Ammon's horn (tissue), 1 donor: ENCODE data around the gene LHX5.

Source experiments
- DNase-seq: peaks from one replicate; pipeline ENCODE4 v3.0.0-alpha.2; 2016; ENCODE audit warnings: low spot score

Gene LHX5

DNA sequence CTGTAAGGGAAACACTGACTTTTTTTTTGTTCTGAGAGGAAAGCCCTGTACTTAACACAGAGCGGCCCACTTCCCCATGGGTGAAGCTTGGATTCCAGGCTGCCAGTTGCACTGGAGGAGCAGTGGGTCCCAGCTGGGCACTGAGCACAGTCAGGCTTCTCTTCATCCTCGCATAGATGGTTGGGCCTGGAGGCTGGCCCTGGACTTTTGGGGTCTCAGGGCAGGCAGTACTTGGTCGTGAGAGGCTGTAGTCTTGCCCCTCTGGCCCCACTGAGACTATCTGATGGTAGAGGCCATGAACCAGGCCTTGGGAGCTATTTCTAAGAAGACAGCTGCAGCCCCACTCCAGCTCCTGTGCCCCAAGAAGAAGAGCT, 6.2 kb upstream of the LHX5 start:
- no peak for DNase-seq

GRCh38 chr12:113477171-113477841, 5.6 kb upstream of the LHX5 start:
- no peak for DNase-seq

DNA sequence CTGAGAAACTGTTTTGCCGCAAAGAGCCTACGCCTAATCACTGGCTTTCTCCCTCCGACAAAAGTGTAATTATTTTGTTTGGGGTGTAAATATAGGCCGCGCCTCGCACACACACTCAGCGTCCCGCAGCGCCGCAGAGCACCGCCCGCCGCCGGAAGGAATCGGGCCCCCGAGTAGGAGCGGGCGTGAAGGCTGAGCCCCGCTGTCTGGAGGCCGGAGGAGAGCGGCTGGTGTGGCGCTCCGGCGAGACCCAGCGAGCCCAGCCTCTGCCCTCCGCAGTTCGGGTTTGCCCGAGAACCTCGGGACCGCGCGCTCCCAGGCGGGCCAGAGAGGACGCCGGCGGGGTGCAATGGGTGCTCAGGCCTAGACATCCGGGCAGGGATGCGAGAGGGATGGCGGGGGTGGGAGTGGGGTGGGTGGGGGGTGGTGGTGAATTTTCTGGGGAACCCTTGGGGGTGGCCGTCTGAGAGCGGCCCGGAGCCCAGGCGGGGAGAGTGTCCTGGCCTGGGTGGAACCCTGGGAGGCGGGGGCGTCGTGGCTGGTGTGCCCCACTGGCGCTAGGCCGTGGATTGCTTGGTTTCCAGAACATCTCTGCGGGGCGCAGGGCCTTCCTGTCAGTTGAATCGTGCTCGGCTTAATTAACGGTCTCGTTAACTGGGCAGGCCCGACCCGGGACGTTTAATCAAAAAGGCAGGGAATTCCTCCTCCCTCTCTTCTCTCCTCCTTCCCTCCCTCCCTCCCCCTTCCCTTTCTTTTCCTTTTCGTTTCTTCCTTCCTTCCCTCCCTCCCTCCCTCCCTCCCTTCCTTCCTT, 4.7 kb upstream of the LHX5 start:
- no peak for DNase-seq

DNA sequence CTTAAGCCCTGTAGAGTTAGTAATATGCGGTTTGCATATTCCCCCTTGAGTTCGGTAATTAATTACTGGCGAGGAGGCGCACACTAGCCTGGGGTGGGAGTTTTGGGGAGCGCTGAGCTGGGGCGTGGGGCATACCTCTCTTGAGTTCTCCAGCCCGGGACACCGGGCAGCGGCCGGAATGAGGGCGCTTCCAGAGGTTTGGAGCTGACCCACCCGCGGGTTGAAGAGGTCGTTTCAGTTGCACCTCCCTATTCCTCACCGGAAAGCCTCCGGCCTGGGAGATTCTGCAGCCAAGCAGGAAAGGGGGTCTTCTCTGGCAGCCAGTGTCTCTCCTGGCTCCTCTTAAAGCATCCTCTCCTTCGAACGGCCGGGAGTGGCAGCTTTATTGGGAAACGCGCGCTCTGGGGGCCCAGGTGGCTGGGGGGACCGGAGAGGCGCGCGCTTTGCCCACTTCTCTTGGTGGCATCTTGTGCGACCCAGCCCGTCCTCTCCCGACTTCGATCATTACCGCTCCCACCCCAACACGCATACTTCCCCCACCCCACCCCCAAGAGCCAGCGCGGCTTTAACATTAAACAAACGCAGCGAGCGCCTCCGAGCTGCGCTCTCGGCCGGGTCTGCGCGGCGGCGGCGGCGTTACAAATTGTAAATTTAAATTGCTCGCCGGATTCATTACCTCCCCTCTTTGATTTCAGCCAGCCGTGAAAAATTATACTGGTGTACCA, 3.9 kb upstream of the LHX5 start:
- no peak for DNase-seq

- DNase-seq = no peak
These were observed 3.2 kb upstream of the LHX5 start for GRCh38 chr12:113474635-113475436.

- no peak for DNase-seq
These were observed 2.3 kb upstream of the LHX5 start for GRCh38 chr12:113473942-113474341.

- no peak for DNase-seq
These were observed 1.7 kb upstream of the LHX5 start for GRCh38 chr12:113473400-113473799.

DNA sequence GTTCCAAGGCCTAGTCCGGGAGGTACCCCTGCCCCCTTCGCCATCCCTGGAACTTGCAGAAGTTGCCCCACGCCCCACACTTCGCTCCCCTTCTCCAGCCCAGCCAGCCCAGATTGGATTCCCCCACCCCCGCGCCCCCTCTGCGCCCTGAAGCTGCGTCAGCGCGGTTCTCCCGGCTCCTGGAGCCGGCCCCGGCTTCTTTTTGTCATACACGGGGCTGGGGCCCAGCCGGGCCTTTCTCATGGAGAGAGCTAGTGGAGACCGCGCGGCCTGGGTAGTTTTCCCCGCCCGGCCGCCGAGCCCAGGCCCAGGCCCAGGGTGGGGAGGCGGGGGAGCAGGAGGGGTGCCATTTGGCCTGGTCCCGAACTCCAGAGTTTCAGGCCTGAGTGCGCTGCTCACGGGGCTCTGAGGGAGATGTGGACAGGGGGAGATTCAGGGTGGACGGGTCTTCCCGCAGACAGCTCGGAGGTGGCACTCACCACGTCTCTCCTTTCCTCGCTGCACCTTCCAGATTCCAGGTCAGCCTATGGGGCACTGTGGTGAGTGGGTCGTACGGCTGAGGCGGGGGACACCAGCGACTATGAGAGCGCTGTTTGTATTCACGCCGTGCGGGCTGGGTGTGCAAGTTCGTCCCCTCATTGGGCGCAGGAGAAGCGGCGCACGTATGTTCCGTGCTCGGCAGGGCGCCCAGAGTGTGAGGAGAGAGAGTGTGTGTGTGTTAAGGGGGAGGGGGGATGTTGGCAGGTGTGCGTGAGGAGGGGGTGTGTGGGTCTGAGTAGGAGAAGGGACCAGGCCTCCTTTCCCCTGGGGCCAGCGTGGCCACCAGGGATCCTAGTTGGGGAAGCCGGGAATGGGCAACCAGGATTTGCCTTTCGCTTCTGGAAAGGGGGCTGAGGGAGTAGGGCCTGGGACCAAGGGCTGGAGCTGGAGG, 785 bp upstream of the LHX5 start:
- DNase-seq = no peak

DNA sequence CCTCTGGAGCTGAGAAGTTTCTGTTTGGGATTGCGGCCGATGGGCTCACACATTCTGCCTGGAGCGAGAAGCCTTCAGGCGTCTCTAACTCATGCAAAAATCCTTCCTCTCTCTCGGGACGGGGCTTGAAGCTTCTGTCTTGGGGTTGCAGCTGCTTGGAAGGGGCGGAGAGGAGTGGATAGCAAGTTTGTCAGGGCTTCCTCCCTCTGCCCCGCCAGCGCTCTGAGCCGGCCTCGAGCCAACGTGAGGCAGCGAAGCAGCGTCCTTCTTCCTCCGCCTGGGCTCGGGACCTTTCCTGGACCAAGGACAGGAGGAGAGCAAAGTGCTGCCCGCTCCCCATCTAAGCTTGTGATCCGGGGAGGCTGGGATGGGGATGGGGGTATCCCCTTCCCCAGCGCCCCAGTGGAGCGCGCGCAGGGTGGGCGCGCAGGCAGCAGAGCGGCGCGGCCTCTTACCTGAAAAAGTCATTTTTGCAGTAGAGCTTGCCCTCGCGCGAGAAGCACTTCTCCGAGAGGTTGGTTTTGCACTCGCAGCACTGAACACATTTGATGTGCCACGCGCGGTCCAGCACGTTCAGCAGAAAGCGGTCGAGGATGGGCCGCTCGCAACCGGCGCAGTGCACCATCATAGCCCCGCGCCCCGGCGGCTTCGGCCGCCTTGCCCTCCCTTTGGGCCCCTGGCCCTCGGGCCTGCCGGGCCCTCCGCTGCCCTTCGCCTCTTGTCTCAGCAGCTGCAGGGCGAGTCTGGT, 626 bp downstream of the LHX5 start:
- DNase-seq = no peak

DNA sequence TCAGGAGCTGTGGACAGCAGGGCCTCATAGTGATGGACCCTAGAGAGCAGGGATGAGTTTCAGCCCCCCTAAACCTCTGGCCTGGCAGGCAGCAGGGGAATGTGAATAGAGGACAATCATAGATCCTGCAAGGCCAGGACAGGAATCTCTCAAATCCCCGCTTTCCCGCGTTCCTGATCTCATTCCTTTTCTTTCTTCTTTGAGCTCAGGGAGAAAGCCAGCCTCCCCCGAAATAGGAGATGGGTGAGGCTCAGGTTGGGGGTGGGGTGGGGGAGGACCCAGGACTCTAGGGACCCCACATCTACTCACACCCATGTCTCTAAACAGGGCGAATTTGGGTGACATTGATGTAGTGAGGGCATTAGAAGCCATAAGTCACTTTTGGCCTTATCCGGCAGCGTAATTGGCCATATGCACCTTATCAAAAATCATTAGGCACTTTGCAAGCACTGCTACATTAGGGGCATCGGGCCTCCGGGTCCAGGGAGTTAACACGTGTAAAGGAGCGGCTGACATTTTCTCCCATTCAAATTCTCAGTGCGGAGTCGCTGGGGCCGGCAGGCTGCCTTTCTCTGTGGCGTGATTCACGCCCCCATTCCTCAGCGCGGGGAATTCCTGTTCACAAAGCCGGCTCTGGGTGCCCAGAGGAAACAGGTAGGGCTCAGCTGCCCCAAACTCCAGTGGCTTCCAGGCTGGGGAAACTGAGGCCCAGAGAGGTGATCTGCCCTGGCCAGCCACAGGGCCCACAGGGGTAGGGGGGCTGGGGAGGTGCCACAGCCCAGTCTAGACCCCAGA, 1.5 kb downstream of the LHX5 start:
- DNase-seq = no peak

- no peak for DNase-seq
These were observed 2.3 kb downstream of the LHX5 start for GRCh38 chr12:113469224-113469948.

- no peak for DNase-seq
These were observed 3.1 kb downstream of the LHX5 start for GRCh38 chr12:113468365-113469223.

DNA sequence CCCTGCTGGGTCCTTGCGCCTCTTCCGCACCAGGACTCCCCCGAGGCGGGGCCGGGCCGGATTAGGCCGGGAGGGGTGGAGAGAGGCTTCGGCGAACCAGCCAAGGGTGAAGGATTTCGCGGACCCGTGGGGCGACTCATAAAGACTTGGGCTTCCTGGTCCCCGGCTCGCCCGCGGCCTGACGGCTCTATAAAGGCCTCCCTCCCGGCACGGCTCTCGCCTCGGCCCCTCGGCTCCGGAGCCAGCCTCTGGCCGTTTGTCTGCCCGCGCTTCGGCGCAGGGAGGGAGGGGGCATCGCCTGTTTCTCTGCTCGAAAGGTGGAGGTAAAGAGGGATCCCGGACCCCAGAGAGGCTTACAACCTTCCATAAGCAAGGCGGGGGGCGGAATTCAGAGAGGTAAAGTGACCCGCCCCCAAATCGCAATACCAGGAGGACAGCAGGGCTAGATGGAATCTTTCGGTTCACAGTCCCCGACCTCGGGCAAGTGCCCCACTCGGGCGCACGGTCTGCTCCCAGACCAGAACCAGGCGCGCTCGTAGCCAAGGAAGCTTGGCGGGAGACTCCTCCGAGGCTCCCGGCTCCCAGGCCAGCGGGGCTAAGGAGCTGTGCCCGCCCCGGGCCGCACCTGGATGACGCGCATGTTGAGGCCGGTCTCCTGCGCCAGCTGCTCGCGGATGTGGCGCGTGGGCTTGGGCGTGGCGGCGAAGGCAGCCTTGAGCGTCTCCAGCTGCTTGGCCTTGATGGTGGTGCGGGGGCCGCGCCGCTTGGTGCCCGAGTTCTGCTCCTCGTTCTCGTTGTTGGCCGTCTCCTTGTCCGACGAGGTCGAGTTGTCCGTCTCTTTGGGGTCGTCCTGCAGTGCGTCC, 3.9 kb downstream of the LHX5 start:
- no peak for DNase-seq

DNA sequence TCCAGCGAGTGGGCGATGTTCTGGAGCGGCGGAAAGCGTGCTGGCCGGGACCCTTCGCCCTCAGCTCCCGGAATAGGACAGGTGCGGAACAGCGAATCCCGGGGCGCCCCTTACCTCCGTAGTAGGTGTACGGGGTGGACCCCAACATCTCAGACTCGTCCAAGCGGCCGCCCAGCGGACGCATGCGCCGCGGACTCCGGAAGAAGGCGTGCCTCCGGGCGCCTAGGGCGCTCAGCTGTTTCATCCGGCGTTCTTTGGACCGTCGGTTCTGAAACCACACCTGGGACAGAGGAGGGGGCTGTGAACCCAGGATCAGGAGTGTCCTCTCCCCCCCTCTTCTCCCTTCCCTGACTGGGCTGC, 4.5 kb downstream of the LHX5 start:
- no peak for DNase-seq

GRCh38 chr12:113466454-113467141, 5.1 kb downstream of the LHX5 start:
- no peak for DNase-seq

GRCh38 chr12:113465808-113466453, 5.7 kb downstream of the LHX5 start:
- DNase-seq = no peak
